Measurements from ENCODE around the gene REPS2. TPM values are rescaled to one million over a fixed set of nuclear protein-coding genes. Genes with fewer than 3 reads are reported as not detected.

REPS2 gene
- total RNA-seq, 2 donors from 2014 or later = 15.8 to 19.7 TPM

DNA sequence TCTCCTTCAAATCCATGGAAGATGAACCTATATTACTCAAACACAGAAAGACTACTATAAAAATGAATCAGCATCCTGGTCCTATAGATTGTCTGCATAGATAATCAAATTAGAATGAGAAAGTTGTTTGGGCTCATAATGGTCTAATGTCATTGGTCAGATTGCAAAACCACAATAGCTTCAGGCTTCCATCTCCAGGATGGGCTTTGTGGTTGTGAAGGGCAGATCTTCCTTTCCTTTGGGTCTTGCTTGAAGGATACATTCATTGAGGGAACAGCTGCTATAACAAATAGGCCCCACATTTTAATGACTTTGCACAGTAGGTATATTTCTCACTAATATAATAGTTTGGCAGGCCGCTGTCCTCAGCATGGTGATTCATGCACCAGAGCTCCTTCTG lies 94.3 kb downstream of the REPS2 start:
- WGBS, 2 donors = 100% methylated on average over 1 of the region's 1 CpG
- Histone ChIP-seq H3K4me1 (no peaks in the 10 kb centered on the region), H3K27me3 (no peaks in the 10 kb centered on the region), H3K4me3 (no peak overlapping the region), H3K9me3 (no peaks in the 10 kb centered on the region), H3K36me3 (replicated peaks in 1 of 2; ENCODE audit: insufficient read depth in 1 of 2, low read depth in 2 of 2) (no peaks in the 10 kb centered on the region), H3K27ac (no peak overlapping the region)
- ATAC-seq (no peak), DNase-seq (no peak)
- TF ChIP-seq POLR2A (IDR thresholded peaks at IDR 0.05) = no peak
- TF ChIP-seq, protein P1, sequence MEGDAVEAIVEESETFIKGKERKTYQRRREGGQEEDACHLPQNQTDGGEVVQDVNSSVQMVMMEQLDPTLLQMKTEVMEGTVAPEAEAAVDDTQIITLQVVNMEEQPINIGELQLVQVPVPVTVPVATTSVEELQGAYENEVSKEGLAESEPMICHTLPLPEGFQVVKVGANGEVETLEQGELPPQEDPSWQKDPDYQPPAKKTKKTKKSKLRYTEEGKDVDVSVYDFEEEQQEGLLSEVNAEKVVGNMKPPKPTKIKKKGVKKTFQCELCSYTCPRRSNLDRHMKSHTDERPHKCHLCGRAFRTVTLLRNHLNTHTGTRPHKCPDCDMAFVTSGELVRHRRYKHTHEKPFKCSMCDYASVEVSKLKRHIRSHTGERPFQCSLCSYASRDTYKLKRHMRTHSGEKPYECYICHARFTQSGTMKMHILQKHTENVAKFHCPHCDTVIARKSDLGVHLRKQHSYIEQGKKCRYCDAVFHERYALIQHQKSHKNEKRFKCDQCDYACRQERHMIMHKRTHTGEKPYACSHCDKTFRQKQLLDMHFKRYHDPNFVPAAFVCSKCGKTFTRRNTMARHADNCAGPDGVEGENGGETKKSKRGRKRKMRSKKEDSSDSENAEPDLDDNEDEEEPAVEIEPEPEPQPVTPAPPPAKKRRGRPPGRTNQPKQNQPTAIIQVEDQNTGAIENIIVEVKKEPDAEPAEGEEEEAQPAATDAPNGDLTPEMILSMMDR (IDR thresholded peaks at IDR 0.05) = no peak
- intact Hi-C loops (cut with DNase I) = loop anchor here (10.0 kb wide), 1 partner anchor 156 kb away; no protein-coding TSS in a partner anchor

GRCh38 chrX:17042037-17042436 lies 95.6 kb downstream of the REPS2 start:
- Histone ChIP-seq H3K4me3 (no peak overlapping the region), H3K4me1 (no peaks in the 10 kb centered on the region), H3K27me3 (no peaks in the 10 kb centered on the region), H3K9me3 (no peaks in the 10 kb centered on the region), H3K27ac (no peak overlapping the region), H3K36me3 (replicated peaks in 1 of 2; ENCODE audit: insufficient read depth in 1 of 2, low read depth in 2 of 2) (no peaks in the 10 kb centered on the region)
- intact Hi-C loops (cut with DNase I) = loop anchor here (10.0 kb wide), 1 partner anchor 157 kb away; no protein-coding TSS in a partner anchor
- no peak for TF ChIP-seq POLR2A (IDR thresholded peaks at IDR 0.05)
- TF ChIP-seq, protein P1 (IDR thresholded peaks at IDR 0.05) = no peak
- DNase-seq = no peak
- no peak for ATAC-seq

DNA sequence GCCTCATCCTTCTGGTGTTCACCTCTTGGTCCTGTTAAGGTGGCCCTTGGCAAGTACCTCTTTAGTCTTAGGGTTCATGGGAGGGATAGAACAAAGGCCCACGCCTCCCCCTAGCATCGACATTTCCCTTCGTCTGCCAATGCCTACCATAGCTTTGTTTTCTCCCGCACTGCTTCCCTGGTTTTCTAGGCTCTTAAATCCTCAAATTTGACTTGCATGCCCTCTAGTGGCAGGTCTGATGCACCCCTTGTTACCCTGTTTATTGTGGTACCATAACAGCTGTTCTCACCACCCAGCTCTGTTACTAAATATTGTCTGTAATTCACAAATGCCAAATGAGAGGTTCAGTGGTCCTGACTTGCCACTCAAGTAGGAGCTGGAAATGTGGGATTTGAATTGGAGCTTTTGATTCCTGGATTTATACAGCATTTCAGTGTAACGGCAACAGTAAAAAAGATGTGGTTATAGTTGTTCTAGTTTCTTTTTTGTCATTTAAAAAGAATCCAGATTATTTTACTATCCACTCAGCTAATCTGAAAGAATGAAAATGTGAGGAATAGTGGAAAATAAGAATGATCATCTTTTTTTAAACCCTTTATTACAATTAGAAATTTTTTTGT lies 100.1 kb downstream of the REPS2 start:
- Histone ChIP-seq H3K27me3 (no peaks in the 10 kb centered on the region), H3K27ac (no peak overlapping the region), H3K36me3 (replicated peaks in 1 of 2; ENCODE audit: insufficient read depth in 1 of 2, low read depth in 2 of 2) (no peaks in the 10 kb centered on the region), H3K4me3 (no peak overlapping the region), H3K4me1 (no peaks in the 10 kb centered on the region), H3K9me3 (no peaks in the 10 kb centered on the region)
- intact Hi-C loops (cut with DNase I) = loop anchor here (10.0 kb wide), 1 partner anchor 162 kb away; no protein-coding TSS in a partner anchor
- WGBS, 2 donors = 23 to 24% methylated on average over 5 of the region's 5 CpGs
- TF ChIP-seq, protein P1 (IDR thresholded peaks at IDR 0.05) = peak; percentile 48 to 89 (median 79)
- no peak for TF ChIP-seq POLR2A (IDR thresholded peaks at IDR 0.05)
- DNase-seq (peak; percentile 71 to 84 (median 78)), ATAC-seq (peak; percentile 87)

DNA sequence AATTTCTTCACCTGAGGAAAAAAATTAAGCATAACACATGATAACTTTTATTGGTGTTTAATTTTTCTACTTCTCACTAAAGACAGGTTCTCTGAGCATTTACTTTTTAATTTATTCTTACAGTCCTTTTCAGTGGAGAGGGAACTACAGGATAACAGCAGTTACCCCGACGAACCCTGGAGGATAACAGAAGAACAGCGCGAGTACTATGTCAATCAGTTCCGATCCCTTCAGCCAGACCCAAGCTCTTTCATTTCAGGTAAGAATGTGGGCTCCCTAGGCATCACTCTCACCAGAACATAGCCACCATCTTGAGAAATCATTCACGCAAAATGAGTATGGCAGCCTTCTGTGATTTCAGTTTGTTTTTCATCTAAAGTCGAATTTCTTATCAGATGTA lies 100.8 kb downstream of the REPS2 start:
- H3K27ac ChIP-seq = no peak overlapping the region
- no peak for ATAC-seq
- H3K27me3 ChIP-seq = no peaks in the 10 kb centered on the region
- TF ChIP-seq, protein P1 (IDR thresholded peaks at IDR 0.05) = no peak
- no peak for TF ChIP-seq POLR2A (IDR thresholded peaks at IDR 0.05)
- no peaks in the 10 kb centered on the region for H3K9me3 ChIP-seq
- no peaks in the 10 kb centered on the region for H3K36me3 ChIP-seq (replicated peaks in 1 of 2; ENCODE audit: insufficient read depth in 1 of 2, low read depth in 2 of 2)
- WGBS, 2 donors = 70 to 74% methylated on average over 7 of the region's 7 CpGs
- H3K4me3 ChIP-seq = no peak overlapping the region
- no peak for DNase-seq
- intact Hi-C loops (cut with DNase I) = loop anchor here (10.0 kb wide), 1 partner anchor 162 kb away; no protein-coding TSS in a partner anchor
- H3K4me1 ChIP-seq = no peaks in the 10 kb centered on the region

GRCh38 chrX:17052210-17052609 lies 105.8 kb downstream of the REPS2 start:
- no peak for TF ChIP-seq POLR2A (IDR thresholded peaks at IDR 0.05)
- TF ChIP-seq, protein P1 (IDR thresholded peaks at IDR 0.05) = no peak
- H3K9me3 ChIP-seq = no peaks in the 10 kb centered on the region
- ATAC-seq (no peak), DNase-seq (no peak)
- H3K27me3 ChIP-seq = no peaks in the 10 kb centered on the region
- H3K27ac ChIP-seq = no peak overlapping the region
- H3K36me3 ChIP-seq (replicated peaks in 1 of 2; ENCODE audit: insufficient read depth in 1 of 2, low read depth in 2 of 2) = no peaks in the 10 kb centered on the region
- peaks cover 5% of the 10 kb centered on the region for H3K4me1 ChIP-seq
- no peak overlapping the region for H3K4me3 ChIP-seq
- intact Hi-C loops (cut with DNase I) = no loop called here

Data from body of pancreas (tissue), 4 donors.